Erythroblast (primary cell): ENCODE data around the gene EPHB3.

Experiments used
- GATA1 ChIP-seq: IDR thresholded peaks from 2 replicates; pipeline ENCODE4 v1.6.1; 2011; ENCODE audit warnings: low read depth, mild to moderate bottlenecking, control low read depth, low read length, moderate library complexity
- POLR2A ChIP-seq: IDR thresholded peaks from 2 replicates; pipeline ENCODE4 v1.6.1; 2011; ENCODE audit warnings: mild to moderate bottlenecking, low read length

DNA sequence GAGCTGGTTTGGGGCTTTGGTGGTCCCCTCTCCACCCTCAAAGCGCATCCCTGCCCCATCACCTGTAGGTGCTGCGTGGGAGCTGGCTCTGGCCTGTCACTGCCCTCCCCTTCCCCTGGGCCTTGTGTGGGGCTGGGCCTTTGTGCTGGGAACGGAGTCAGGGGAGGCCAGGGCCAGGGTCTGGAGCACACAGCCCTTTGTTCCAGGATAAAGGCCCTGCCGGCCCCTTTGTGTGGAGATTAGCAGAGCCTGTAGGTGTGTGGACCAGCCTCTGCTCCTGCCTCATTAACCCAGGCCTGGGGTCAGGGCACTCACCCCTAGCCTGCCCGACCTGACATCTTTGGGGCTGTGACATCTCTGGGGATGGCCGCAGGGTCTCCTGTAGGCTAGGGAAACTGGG is 8.9 kb downstream of the EPHB3 start:
- TF ChIP-seq POLR2A: no peak
- no peak for TF ChIP-seq GATA1
